Central memory CD8-positive, alpha-beta T cell (primary cell): Measurements from ENCODE around the gene GRIA1.

ENCODE experiments used
- ATAC-seq: fragments of 150-1000 bp; cut with Tn5 transposase; replicated peaks from 2 replicates; pipeline ENCODE4 v1.10.0; 2022; ENCODE audit warnings: mild to moderate bottlenecking, moderate FRiP score, moderate number of reproducible peaks; ENCODE audit not compliant: poor library complexity, severe bottlenecking; ENCODE audit errors: extremely low read depth
- DNase-seq, 2 donors: peaks; one replicate each; pipeline ENCODE4 v3.0.0; 2021; ENCODE audit warnings: low spot score in 2 of 2
- H3K27ac Mint-ChIP-seq: one replicate; pipeline ENCODE4 v1.8.0; 2022; ENCODE audit warnings: low read depth, mild to moderate bottlenecking, moderate library complexity, mixed read lengths
- H3K27me3 Mint-ChIP-seq: one replicate; pipeline ENCODE4 v1.8.0; 2022; ENCODE audit warnings: mixed read lengths
- H3K36me3 Mint-ChIP-seq: one replicate; pipeline ENCODE4 v1.8.0; 2022; ENCODE audit warnings: mild to moderate bottlenecking, moderate library complexity, mixed read lengths; ENCODE audit not compliant: insufficient read depth
- H3K4me1 Mint-ChIP-seq: one replicate; pipeline ENCODE4 v1.8.0; 2022; ENCODE audit warnings: mixed read lengths
- H3K4me3 Mint-ChIP-seq: one replicate; pipeline ENCODE4 v1.8.0; 2022; ENCODE audit warnings: mild to moderate bottlenecking, moderate library complexity, mixed read lengths
- H3K9me3 Mint-ChIP-seq: one replicate; pipeline ENCODE4 v1.8.0; 2022; ENCODE audit warnings: mixed read lengths

The GRIA1 gene

GRCh38 chr5:153793699-153794098 lies 303.2 kb downstream of the GRIA1 start:
- Mint-ChIP-seq H3K4me1 (no peaks in the 10 kb centered on the region), H3K36me3 (no peaks in the 10 kb centered on the region), H3K4me3 (no peak overlapping the region), H3K9me3 (no peaks in the 10 kb centered on the region), H3K27me3 (peaks cover 3% of the 10 kb centered on the region), H3K27ac (no peak overlapping the region)
- ATAC-seq (no peak), DNase-seq (no peak)

GRCh38 chr5:153794327-153794726 lies 303.9 kb downstream of the GRIA1 start:
- Mint-ChIP-seq H3K36me3 (no peaks in the 10 kb centered on the region), H3K27me3 (no peaks in the 10 kb centered on the region), H3K4me3 (no peak overlapping the region), H3K27ac (no peak overlapping the region), H3K9me3 (no peaks in the 10 kb centered on the region), H3K4me1 (no peaks in the 10 kb centered on the region)
- ATAC-seq (no peak), DNase-seq (no peak)

- no peak for ATAC-seq
- Mint-ChIP-seq H3K9me3 (no peaks in the 10 kb centered on the region), H3K4me1 (no peaks in the 10 kb centered on the region), H3K27ac (no peak overlapping the region), H3K4me3 (no peak overlapping the region), H3K36me3 (no peaks in the 10 kb centered on the region), H3K27me3 (no peaks in the 10 kb centered on the region)
- no peak for DNase-seq
Measured at GRCh38 chr5:153796527-153796926, 306.1 kb downstream of the GRIA1 start.

GRCh38 chr5:153797484-153797883 lies 307.0 kb downstream of the GRIA1 start:
- Mint-ChIP-seq H3K4me3 (no peak overlapping the region), H3K36me3 (no peaks in the 10 kb centered on the region), H3K4me1 (no peaks in the 10 kb centered on the region), H3K9me3 (no peaks in the 10 kb centered on the region), H3K27me3 (no peaks in the 10 kb centered on the region), H3K27ac (no peak overlapping the region)
- no peak for DNase-seq
- ATAC-seq = no peak

GRCh38 chr5:153798830-153799229 lies 308.4 kb downstream of the GRIA1 start:
- Mint-ChIP-seq H3K9me3 (peaks cover under 1% of the 10 kb centered on the region), H3K27ac (no peak overlapping the region), H3K36me3 (no peaks in the 10 kb centered on the region), H3K4me3 (no peak overlapping the region), H3K4me1 (no peaks in the 10 kb centered on the region), H3K27me3 (peaks cover 7% of the 10 kb centered on the region)
- no peak for DNase-seq
- no peak for ATAC-seq

GRCh38 chr5:153799466-153799865 lies 309.0 kb downstream of the GRIA1 start:
- H3K27ac Mint-ChIP-seq = no peak overlapping the region
- peaks cover 14% of the 10 kb centered on the region for H3K27me3 Mint-ChIP-seq
- no peaks in the 10 kb centered on the region for H3K4me1 Mint-ChIP-seq
- ATAC-seq = no peak
- H3K36me3 Mint-ChIP-seq = no peaks in the 10 kb centered on the region
- H3K4me3 Mint-ChIP-seq = no peak overlapping the region
- peaks cover 5% of the 10 kb centered on the region for H3K9me3 Mint-ChIP-seq
- no peak for DNase-seq

- DNase-seq = no peak
- Mint-ChIP-seq H3K4me3 (no peak overlapping the region), H3K4me1 (no peaks in the 10 kb centered on the region), H3K9me3 (peaks cover 5% of the 10 kb centered on the region), H3K36me3 (no peaks in the 10 kb centered on the region), H3K27me3 (peaks cover 15% of the 10 kb centered on the region), H3K27ac (no peak overlapping the region)
- ATAC-seq = no peak
Measured at GRCh38 chr5:153802050-153802821, 311.8 kb downstream of the GRIA1 start.

GRCh38 chr5:153807801-153808200 lies 317.3 kb downstream of the GRIA1 start:
- Mint-ChIP-seq H3K9me3 (peaks cover 11% of the 10 kb centered on the region), H3K27me3 (peaks cover 15% of the 10 kb centered on the region), H3K4me1 (no peaks in the 10 kb centered on the region), H3K4me3 (no peak overlapping the region), H3K36me3 (no peaks in the 10 kb centered on the region), H3K27ac (no peak overlapping the region)
- DNase-seq = no peak
- no peak for ATAC-seq

GRCh38 chr5:153809166-153809565 lies 318.7 kb downstream of the GRIA1 start:
- Mint-ChIP-seq H3K36me3 (no peaks in the 10 kb centered on the region), H3K27me3 (peaks cover 4% of the 10 kb centered on the region), H3K4me1 (no peaks in the 10 kb centered on the region), H3K9me3 (peaks cover 7% of the 10 kb centered on the region), H3K4me3 (no peak overlapping the region), H3K27ac (no peak overlapping the region)
- no peak for ATAC-seq
- no peak for DNase-seq

GRCh38 chr5:153813901-153814300 lies 323.4 kb downstream of the GRIA1 start:
- Mint-ChIP-seq H3K4me3 (no peak overlapping the region), H3K4me1 (no peaks in the 10 kb centered on the region), H3K36me3 (no peaks in the 10 kb centered on the region), H3K9me3 (peaks cover 5% of the 10 kb centered on the region), H3K27ac (no peak overlapping the region), H3K27me3 (peaks cover 15% of the 10 kb centered on the region)
- ATAC-seq (no peak), DNase-seq (no peak)

GRCh38 chr5:153816870-153817269 lies 326.4 kb downstream of the GRIA1 start:
- no peaks in the 10 kb centered on the region for H3K9me3 Mint-ChIP-seq
- DNase-seq = no peak
- H3K27ac Mint-ChIP-seq = no peak overlapping the region
- H3K4me3 Mint-ChIP-seq = no peak overlapping the region
- no peaks in the 10 kb centered on the region for H3K4me1 Mint-ChIP-seq
- H3K36me3 Mint-ChIP-seq = no peaks in the 10 kb centered on the region
- no peak for ATAC-seq
- H3K27me3 Mint-ChIP-seq = peaks cover 15% of the 10 kb centered on the region

- no peak overlapping the region for H3K4me3 Mint-ChIP-seq
- H3K27ac Mint-ChIP-seq = no peak overlapping the region
- H3K36me3 Mint-ChIP-seq = no peaks in the 10 kb centered on the region
- DNase-seq = no peak
- no peaks in the 10 kb centered on the region for H3K4me1 Mint-ChIP-seq
- ATAC-seq = no peak
- no peaks in the 10 kb centered on the region for H3K9me3 Mint-ChIP-seq
- peaks cover 15% of the 10 kb centered on the region for H3K27me3 Mint-ChIP-seq
Measured at GRCh38 chr5:153818626-153819025, 328.2 kb downstream of the GRIA1 start.

GRCh38 chr5:153823036-153823435 lies 332.6 kb downstream of the GRIA1 start:
- no peaks in the 10 kb centered on the region for H3K36me3 Mint-ChIP-seq
- DNase-seq (no peak), ATAC-seq (no peak)
- no peaks in the 10 kb centered on the region for H3K9me3 Mint-ChIP-seq
- H3K4me1 Mint-ChIP-seq = no peaks in the 10 kb centered on the region
- H3K4me3 Mint-ChIP-seq = no peak overlapping the region
- peaks cover 14% of the 10 kb centered on the region for H3K27me3 Mint-ChIP-seq
- no peak overlapping the region for H3K27ac Mint-ChIP-seq
